AG08396 (cell line): ENCODE results near the gene WIF1.

ENCODE experiments used
- DNase-seq: peaks from one replicate; pipeline ENCODE4 v3.0.0; 2012; ENCODE audit warnings: low spot score, mixed read lengths

The WIF1 gene, protein sequence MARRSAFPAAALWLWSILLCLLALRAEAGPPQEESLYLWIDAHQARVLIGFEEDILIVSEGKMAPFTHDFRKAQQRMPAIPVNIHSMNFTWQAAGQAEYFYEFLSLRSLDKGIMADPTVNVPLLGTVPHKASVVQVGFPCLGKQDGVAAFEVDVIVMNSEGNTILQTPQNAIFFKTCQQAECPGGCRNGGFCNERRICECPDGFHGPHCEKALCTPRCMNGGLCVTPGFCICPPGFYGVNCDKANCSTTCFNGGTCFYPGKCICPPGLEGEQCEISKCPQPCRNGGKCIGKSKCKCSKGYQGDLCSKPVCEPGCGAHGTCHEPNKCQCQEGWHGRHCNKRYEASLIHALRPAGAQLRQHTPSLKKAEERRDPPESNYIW

GRCh38 chr12:65121049-65121955 is at the start of gene WIF1:
Gene WIF1 (minus strand): TSS chr12:65121305. CDS start chr12:65121191, 114 bp downstream.
- DNase-seq: peak; percentile 24

DNA sequence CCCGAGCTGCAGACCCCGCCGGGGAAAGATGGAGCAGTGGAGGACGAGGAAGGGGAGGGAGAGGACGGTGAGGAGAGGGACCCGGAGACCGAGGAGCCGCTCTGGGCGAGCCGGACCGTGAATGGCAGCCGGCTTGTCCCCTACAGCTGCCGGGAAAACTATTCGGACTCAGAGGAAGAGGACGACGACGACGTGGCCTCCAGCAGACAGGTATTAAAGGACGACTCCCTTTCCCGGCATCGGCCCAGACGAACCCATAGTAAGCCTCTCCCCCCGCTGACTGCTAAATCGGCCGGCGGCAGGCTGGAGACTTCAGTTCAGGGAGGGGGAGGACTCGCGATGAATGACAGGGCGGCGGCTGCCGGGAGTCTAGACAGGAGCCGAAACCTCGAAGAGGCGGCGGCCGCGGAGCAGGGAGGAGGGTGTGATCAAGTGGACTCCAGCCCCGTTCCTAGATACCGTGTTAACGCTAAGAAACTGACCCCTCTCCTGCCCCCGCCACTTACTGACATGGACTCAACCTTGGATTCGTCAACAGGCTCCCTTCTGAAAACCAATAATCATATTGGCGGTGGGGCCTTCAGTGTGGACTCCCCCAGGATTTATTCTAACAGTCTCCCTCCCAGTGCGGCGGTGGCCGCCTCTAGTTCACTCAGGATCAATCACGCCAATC is 49.2 kb upstream of the WIF1 start:
- peak; percentile 77 for DNase-seq

DNA sequence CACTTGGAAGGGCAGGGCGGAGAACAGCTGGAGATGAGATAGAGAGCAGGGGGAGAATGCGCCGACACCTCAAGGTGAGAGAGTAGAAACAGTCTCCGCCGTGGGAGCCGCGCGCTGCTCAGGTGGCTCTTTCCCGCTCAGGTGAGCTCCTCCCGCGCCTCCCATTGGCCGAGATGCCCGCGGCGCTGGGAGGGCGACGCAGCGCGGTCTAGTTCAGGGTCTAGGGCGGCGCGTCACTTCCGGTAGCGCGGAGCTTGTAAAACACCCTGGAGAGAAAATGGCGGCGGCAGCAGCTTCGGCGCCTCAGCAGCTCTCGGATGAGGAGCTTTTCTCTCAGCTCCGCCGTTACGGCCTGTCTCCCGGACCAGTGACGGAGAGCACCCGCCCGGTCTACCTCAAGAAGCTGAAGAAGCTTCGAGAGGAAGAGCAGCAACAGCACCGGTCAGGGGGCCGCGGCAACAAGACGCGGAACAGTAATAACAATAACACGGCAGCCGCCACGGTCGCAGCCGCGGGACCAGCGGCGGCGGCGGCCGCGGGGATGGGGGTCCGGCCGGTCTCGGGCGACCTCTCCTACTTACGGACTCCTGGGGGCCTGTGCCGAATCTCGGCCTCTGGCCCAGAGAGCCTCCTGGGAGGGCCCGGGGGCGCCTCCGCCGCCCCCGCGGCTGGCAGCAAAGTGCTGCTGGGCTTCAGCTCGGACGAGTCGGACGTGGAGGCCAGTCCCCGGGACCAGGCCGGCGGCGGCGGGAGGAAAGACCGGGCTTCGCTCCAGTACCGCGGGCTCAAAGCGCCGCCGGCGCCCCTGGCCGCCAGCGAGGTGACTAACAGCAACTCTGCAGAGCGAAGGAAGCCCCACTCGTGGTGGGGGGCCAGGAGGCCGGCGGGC is 48.5 kb upstream of the WIF1 start, which contains the start of gene LEMD3:
TSS of gene LEMD3 (plus strand) at position 264 of the 889 bp plus-strand sequence. CDS start at position 278, 14 bp downstream.
- peak; percentile 94 for DNase-seq

- DNase-seq: no peak
Observed at GRCh38 chr12:65168681-65169319, 47.7 kb upstream of the WIF1 start.

- DNase-seq: no peak
Observed at GRCh38 chr12:65164774-65165173, 43.7 kb upstream of the WIF1 start.

DNA sequence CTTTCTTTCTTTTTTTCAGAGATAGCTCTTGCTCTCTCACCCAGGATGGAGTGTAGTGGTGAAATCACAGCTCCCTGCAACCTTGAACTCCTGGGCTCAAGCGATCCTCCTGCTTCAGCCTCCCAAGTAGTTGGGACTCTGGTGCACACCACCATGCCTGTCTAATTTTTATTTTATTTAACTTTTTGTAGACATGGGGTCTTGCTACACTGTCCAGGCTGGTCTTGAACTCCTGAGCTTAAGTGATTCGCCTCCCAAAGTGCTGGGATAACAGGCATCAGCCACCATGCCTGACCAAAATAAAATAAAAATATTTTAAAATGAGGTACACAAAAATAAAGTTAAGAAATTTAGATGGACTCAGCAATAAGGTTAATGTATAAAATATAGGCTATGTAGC is 43.1 kb upstream of the WIF1 start:
- DNase-seq: no peak

DNA sequence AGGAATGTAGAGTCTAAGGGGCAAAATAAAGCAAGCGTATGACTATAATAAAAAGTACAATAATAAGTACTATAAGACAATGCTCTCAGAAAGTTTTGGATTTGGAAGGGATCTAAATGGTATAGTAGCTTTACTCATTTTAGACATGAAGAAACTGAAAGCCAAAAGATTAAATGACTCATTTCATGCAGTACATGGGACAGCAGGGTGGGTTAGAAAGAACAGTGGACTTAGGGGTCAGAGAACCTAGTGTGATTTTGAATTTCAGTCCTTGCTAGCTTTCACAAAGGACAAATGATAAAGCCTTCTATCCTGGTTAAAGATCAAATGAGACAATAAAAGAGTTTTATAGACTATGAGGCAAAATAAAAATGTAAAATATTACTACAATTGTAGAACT is 41.5 kb upstream of the WIF1 start:
- no peak for DNase-seq

- DNase-seq: no peak
Observed at GRCh38 chr12:65157091-65157490, 36.0 kb upstream of the WIF1 start.

DNA sequence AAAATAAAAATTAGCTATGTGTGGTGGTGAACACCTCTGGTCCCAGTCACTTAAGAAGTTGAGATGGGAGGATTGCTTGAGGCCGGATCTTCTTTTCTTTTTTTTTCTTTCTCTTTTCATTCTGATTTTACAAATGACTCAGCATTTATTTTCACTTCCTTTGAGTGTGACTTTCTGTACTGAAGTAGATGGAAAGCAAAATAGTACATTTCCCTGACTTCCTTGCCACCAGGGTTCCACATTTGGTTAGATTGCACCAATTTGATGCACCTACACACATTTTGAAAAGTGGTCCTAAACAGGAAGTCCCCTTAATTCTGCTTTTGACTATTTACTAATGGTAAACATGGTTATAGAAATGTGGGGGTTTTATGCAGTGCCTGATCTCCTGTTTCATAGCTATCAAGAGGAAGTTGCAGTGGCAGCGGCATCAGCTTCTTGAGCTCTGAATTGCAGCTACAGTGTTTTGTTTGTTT is 35.3 kb upstream of the WIF1 start:
- no peak for DNase-seq

GRCh38 chr12:65155784-65156183 is 34.7 kb upstream of the WIF1 start:
- no peak for DNase-seq

GRCh38 chr12:65152596-65152995 is 31.5 kb upstream of the WIF1 start:
- DNase-seq: no peak

DNA sequence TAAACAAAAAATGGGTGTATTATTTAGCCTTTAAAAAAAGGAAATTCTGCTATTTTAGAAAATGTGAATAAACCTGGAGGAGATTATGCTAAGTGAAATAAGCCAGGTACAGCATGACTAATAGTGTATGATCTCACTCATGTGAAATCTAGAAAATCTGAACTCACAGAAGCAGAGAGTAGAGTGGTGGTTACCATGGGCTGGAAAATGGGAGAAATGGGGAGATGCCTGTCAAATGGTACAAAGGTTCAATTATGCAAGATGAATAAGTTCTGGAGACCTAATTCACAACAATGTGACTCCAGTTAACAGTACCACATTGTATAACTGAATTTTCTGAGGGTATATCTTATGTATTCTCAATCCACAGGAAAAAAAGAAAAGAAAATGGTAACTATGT is 30.9 kb upstream of the WIF1 start:
- DNase-seq: no peak

DNA sequence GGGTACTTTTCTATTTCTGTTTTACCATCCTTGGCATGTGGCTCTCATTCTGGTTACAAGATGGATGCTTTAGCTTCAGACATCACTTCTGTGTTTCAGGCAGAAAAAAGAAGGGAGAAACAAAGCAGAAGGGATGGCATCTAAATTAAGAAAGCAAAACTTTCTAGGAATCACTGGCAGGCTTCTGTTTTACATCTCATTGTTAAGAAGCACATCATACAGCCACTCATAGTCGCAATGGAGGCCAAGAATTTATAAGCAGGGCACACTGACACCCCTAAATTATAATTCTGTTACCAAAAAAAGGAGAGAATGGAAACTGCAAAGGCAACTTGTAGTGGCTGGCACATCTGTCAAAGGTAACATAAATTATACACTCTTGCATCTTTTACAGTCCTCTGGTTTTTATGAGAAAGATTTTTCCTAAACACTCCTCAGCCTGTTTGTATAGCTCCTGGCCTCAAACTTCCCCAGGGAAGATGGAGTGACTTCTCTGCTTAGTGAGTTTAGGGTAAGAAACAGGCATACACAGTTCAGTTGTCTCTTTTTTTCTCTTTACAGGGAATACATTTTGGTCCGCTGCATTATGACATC is 26.3 kb upstream of the WIF1 start:
- no peak for DNase-seq

GRCh38 chr12:65140738-65141137 is 19.6 kb upstream of the WIF1 start:
- no peak for DNase-seq

GRCh38 chr12:65139389-65139788 is 18.3 kb upstream of the WIF1 start:
- no peak for DNase-seq

DNA sequence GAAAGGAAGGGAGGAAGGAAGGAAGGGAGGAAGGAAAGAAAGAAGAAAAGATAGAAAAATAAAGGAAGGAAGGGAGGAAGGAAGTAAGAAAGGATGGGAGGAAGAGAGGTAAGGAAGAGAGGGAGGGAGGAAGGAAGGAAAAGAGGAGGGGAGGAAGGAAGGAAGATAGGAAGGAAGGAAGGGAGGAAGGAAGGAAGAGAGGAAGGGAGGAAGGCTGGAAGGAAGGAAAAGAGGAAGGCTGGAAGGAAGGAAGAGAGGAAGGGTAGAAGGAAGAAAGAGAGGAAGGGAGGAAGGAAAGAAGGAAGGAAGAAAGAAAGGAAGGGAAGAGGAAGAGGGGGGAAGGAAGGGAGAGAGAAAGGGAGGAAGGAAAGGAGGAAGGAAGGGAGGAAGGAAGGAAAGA is 12.8 kb upstream of the WIF1 start:
- DNase-seq: no peak

GRCh38 chr12:65126482-65126881 is 5.4 kb upstream of the WIF1 start:
- DNase-seq: no peak

DNA sequence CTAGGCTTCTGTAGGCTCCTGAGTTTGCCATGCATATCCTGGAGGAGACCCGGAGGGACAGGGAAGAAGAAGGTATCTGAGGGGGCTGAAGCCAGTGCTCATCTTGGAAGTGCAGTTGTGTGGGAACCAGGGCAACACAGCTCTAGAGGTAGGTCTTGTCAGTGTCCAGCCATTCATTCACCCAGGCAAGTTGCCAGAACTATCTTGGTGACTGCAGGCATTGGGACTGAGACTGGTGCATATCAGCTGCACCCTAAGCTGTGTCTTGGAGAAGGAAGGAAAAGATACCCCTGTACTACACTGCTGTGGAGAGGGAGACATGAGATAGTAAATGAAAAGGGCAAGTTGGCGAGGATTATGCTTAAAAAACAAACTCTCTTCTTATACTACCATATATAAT is 4.9 kb upstream of the WIF1 start:
- DNase-seq: no peak

DNA sequence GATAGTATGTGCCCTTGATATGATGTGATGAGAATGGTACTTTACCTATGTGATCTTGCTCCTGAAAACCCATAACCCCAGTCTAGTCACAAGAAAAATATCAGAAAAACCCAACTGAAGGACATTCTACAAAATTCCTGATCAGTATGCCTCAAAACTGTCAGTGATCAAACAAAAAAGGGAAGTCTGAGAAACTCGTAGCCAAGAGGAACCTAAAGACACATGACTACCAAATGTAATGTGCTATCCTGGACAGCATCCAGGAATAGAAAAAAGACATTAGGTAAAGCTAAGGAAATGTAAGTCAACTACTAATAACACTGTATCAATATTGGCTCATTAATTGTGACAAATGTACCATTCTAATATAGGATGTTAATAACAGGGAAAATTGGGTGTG is 4.1 kb upstream of the WIF1 start:
- no peak for DNase-seq

- peak; percentile 22 for DNase-seq
Observed at GRCh38 chr12:65123435-65124063, 2.4 kb upstream of the WIF1 start.
